ENCODE results near the gene BCAS3.
A peak's percentile ranks its signal among the peaks of the same experiment; 100 is the strongest.

Gene BCAS3

DNA sequence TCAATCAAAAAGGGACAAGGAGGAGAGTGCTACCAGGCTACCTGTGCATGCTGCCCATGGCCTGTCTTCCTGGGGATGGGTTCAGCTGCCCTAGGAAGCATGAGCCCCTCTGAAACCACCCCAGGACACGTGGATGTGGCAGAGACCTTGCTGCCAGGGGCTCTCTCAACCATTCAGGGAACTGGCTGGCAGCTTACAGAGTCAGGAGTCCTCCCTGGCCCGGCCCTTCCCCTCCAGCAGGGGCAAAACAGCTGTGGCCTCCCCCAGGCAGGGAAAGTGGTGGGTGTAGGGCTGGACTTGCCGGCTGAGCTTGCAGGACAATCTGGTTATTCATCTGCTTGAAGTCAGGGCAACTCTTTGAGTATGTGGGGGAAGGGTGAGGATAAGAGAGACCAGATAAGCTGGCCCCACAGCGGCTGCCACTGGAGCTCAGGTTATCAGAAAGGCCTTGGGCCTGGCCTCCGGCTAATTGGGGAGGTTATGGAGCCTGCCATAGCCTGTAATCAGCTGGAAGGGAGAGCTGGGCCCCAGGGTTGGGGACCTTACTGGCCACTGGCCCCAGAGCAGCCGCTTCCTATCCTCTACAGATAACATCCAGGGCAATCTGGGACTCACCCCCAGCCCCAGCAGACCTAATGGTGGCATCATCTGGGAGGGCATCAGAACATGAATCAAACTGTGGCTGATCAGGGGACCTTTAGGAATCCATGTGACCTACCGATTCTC lies 716.4 kb downstream of the BCAS3 start:
- no peak for DNase-seq

DNA sequence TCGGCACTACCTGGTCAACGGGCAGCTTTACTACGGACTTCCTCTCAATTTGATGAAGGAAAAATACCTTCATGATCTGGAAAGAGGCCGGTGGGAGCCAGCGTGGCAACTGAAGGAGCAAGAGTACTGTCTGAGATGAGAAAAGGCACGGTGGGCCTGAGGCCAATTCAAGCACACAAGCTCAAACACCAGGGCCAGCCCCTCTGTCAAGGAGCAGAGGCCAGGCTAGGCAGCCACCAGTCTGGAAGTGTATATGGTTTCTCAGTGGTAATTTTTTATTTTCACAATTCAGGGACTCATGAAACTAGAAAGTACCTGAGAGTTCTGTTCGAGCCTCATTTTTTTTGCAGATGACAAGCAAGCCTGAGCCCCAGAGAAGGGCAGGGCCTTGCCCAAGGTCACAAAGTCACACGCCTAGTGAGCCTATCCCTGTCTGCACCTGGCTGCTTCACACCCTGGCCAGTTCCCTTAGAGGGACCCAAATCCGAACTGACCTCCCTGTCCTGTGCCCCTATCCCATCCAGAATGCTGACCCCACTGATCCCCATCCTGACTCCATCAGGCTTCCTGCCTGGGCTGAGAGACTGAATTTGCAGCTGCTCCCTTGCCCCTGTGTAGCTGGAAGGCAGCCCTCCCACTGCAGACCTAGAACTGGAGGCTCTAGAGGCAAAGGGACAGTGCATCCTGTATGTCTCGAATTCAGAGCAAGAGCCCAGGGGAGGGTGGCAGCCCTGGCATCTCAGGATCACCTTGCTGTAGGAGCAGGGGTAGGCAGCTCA lies 717.2 kb downstream of the BCAS3 start:
- no peak for DNase-seq

DNA sequence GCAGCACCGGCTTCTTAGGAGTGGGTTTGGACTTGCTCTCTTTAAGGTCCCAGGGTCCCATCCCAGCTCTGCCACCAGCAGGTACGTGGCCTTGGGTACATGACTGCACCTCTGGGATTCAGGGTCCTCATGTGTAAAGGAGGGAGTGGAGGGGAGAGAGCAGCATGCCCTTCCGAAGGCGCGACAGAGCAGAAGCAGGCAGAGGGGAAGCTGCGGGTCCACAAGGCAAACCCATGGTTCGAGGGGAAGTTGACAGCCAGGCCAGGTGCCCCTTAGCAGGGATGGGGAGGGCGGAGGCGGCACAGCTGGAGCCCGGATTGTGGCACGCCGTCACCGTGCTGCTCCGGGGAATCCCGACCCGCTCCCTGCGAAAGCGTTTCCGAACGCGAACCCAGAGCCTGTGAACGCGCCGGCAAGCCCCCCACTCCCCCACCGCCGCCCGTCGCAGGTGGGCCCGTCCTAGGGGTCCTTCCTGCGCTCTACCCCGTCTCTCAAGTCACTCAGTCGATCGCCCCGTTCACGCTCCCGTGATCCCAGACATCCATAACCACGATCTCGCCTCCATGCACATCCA lies 717.8 kb downstream of the BCAS3 start:
- no peak for DNase-seq

DNA sequence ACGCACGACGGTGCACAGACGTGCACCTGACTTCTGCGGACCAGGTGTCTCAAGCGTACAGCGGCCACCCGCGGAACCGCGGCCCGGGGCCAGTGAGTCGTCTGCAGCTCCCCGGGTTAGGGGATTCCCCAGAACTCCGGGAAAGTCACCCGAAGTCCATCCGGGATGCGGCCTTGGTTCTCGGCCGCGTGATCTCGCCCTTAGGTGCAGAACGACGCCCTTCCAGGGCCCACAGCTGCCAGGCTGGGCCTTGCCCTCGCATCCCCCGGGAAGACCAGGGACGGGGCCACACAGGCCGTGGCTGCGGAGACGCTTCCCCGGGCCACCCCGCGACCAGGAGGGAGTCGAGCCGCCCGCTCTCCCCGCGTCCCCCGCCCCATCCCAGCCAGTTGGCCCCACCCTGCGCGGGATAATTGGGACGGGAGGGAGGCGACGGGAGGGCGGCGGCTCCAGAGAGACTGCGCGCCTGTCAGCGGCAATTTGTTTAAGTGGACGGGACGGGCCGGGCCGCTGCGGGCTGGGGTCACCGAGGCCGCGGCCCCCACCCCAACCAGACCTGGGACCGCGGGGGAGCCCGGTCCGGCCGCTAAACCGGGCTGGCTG lies 718.4 kb downstream of the BCAS3 start:
- no peak for DNase-seq

DNA sequence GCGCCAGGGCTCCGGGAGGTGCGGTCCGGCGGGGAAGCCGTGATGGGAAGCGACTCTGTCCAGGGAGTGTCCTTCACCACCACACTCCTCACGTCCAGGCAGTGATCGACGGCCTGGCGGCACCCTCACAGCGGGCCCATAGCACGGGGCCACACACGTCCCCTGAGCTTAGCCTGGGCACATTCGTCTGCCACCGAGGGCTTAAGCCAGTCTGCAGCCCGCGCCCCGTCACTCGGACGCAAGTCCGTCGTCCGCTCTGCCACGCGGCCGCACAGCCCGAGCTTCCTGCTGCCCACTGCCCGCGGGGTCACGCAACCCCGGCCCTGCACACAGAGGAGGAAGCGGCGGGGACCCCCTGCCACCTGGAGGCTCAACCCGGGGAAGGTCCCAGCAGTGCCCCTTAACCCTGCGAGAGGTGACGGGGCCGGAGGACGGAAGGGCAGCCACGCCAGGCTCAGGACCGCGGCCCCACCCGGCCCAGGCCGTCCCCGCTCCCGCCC lies 719.0 kb downstream of the BCAS3 start:
- no peak for DNase-seq

DNA sequence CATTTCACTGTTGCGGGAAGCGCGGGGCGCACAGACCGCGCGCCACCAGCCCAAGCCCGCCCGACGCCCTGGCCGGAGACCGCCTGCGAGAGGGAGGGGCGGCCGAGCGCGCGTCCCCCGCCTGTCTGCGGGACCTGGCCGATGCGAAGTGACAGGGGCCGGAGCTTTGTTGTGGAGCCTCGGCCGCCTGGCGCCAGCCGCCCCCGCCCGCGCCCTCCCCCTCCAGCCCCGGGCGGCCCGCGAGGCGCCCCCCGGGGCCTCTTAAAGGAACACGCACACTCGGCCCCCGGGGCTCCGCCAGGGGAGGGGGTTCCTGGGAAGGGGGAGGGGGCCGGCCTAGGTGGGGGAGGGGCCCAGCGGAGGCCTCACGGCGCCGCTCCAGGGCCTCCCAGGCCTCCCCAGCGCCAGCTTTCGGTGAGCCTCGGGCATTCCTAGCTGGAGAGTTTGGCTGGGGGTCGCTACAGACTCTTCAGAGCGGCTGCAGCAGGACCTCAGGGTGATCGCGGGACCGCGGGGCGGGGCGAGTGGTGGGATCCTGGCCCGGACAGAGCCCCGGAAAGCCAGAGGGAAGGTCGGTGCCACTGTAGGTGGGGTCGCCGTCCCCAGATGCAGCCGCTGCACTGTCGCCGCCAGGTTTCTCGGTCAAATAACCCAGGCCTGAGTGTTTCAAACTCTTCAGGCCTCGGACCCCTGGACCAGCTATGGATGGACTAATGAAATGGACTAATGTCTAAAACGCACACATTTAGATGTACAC lies 719.6 kb downstream of the BCAS3 start:
- DNase-seq: no peak

DNA sequence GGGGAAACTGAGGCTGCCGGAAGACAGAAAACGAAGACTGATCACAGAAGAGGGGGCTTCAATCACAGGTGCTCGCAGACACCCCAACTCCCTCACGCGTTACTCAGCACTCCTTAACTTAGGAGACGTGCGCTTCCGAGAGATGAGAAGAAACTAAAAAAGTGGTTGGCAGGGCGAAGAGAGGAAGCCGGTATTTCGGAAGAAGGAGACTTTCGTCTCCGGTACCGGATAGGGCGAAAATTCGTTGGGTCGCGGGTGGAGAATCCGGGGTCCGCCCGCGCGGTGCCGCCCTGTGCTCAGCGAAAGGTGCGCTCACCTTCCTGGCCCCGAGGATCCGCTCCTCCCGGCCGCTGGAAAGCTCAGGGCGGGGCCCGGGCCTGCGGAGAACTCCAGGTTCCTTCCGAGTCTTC lies 721.1 kb downstream of the BCAS3 start:
- DNase-seq: no peak

DNA sequence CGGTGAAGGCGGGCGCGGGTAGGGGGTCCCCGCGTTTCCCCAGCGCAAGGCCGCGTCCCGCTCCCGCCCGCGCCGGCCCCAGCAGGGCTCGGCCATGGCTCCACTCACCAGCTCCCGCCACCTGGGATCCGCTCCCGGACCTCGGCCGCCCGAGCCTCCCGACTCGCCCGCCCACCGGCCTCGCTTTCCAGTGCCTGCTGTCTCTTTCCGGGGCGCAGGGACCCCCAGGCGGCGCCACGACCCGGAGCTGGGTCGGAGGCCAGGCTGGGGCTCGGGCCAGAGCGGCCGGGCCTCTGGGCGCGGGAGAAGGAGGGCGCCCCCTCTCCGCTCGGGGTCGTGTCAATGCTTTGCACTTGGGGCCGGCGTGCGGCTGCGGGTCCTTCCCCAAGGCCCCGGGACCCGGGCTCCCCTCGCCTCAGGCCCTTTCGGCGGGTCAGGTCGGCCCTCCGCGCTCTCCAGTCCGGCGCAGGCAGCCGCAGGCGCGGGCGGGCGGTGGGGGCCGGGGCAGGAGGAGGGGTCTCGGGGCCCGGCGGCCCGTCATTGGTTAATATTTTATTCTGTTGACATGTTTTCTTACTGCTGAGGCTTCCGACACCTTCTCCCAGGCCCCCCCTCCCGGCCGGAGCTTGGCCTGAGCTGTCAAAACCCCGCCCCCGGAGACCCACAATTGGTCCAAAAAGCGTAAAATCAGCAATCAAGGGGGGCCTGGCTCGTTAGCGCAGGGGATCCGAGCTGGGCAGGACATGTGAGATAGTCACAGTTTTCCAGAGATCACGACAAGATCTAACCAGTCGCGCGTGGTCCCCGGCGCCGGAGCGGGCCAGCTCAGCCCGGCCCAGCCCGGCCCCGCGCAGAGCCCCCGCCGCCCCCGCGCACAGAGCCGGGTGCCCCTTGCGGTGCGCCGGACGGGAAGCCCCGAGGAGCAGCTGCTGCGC lies 721.7 kb downstream of the BCAS3 start, which contains the start of gene TBX2:
Gene TBX2, plus strand, starts transcription at position 713 of the 935 bp plus-strand sequence. CDS start 334 bp downstream, outside the sequence.
- DNase-seq: peak; percentile 16

DNA sequence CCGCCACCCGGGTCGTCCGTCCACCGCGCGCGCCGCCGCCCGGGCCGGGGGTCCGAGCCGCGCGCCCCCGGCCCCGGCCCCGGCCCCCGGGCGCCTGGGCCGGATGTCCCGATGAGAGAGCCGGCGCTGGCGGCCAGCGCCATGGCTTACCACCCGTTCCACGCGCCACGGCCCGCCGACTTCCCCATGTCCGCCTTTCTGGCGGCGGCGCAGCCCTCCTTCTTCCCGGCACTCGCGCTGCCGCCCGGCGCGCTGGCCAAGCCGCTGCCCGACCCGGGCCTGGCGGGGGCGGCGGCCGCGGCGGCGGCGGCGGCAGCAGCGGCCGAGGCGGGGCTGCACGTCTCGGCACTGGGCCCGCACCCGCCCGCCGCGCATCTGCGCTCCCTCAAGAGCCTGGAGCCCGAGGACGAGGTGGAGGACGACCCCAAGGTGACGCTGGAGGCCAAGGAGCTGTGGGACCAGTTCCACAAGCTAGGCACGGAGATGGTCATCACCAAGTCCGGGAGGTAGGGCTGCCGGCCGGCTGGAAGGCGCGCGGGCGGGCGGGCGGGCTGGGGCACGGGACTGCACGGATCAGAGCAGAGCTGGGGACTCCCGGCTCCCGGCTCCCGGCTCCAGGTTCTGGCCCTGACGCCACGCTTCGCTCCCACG lies 722.5 kb downstream of the BCAS3 start:
- no peak for DNase-seq

DNA sequence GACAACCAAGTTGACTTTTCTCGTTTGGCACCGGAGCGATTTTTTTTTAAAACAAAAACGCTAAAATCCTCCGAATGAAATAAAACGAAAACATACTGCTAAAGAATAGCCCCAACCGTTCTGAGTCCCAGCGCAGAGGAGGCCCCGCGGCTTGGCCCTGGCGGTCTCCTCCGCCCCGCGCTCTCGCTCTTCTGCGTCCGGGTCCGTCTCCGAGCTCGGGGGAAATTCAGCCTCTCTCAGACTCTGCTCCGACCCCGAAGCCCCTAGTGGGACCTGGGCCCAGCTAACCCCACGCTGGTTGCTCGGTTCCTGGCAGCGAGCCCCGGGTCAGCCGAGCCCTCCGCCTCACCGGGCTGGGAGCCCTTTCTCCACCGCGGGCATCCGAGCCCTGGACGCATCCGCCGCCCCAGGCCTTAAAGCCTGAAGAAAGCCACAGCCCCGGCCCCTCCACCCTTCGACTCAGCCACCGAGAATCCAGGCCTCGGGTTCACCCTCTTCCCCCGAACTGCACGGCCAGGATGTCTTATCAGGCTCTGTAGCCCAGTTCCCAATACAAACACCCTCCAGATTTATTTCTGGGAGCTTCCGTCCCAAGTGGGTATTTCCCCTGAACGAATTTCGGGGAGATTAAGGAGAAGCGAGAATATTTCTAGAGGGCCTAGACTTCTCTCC lies 723.2 kb downstream of the BCAS3 start:
- DNase-seq: no peak

DNA sequence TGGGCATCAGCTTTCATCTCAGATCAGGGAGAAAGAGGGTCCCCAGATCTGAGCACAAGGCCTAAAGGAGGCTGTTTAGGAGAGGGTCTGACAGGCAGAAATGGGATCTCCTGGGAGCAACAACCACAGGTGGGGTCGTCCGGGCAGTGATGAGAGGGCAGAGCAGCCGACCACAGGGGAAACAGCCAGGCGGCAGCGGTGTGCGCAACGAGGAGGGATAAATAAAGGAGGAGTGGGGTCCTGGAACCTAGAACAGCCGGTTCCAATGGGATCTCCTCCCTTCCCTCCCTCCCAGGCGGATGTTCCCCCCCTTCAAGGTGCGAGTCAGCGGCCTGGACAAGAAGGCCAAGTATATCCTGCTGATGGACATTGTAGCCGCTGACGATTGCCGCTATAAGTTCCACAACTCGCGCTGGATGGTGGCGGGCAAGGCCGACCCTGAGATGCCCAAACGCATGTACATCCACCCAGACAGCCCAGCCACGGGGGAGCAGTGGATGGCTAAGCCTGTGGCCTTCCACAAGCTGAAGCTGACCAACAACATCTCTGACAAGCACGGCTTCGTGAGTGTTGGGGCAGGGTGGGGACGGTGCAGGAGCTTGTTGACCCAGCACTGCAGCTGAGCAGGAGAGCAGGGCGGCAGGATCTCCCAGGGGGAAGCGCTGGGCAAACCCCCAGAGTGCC lies 723.9 kb downstream of the BCAS3 start:
- DNase-seq: no peak

DNA sequence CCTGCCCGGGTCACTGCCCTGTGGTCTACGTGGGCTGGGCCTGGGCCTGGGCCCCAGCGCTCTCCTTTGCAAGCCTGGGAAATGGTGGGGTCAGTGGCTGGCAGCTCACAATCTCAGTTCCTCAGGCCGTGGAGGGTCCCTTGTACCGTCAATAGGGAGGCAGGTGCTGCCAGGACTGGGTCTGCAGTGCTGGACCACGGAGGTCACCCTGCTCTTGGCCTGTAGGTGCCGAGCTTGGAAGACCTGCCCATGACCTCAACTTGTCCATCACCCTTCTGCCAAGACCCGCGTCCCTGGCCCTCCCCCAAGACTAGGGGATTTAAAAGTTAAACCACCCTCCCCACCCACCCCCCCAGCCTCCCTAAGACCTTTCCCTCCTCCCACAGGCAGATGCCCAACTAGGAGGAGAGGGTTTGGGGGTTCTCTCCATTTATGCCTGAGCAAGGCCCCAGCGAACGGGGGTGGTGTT lies 724.5 kb downstream of the BCAS3 start:
- no peak for DNase-seq

DNA sequence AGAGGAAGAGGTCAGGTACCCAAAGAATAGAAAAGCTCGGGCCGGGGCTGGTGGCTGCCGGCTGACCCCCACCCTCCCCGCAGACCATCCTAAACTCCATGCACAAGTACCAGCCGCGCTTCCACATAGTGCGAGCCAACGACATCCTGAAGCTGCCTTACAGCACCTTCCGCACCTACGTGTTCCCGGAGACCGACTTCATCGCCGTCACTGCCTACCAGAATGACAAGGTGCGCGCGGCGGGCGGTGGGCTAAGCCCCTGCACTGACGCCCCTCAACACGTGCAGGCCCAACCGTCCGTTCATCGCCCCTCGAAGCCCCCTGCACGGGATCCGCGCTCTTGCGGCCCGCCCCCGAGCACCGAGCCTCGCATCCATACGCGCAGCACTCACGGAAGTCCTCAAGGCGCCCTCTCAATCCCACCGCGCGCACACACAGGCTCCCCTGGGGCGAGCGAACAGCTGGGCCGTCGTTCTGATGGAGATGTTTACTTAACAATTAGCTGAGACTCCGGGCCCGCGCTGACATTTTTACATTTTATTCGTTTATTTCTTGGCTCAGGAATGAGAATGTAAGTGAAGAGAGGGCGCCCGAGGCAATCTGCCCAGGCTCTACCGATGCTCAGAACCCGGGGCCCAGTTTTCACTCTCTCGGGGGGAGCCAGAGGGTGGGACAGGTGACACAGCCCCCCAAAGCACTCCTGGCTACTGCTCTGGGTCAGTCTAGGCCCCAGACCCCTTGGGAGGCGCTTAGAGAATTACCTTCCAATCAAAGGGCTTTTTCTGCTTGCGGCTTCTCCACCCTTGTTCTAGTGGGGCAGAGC lies 725.5 kb downstream of the BCAS3 start:
- DNase-seq: peak; percentile 88

DNA sequence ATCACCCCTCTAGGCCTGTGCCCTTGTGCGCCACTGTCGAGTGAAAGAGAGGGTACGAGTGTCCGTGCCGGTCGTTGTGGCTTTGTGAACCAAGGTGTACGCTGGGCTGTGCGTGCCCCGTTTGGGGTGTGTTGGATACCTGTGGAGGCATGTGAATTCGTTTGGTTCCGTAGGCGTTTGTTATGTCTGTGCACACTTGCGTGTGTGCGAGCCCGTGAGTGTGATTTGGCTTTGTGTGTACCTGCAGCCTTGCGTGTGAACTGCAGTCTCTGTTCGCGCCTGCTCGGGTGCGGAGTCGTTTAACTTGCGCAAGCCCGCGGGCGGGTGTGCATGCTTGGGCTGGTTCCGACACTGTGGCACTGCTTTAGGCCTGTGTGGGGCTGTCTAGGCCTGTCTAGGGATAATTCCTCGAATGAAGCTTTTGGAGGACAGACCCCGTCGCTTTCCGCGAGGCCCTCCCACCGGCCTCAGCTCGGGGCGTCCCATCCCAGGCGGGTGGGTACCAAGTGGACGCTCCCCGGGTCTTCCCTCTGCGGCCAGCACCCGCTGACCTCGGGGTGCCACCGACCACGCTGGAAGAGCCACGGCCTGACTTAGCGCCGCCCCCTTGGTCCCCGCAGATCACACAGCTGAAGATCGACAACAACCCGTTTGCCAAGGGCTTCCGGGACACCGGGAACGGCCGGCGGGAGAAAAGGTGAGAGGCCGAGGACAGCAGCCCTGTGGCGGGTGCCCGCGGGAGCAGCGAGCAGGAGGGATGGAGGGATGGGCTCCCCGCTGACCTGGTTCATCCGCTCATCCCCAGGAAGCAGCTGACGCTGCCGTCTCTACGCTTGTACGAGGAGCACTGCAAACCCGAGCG lies 726.4 kb downstream of the BCAS3 start:
- peak; percentile 45 for DNase-seq

DNA sequence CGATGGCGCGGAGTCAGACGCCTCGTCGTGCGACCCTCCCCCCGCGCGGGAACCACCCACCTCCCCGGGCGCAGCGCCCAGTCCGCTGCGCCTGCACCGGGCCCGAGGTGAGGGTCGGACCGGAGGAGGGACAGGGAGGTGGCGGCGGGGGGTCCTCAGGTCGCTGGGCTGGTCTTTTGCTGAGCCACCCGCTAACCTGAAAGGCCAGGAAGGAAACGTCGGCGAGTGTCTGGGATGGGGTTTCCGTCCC lies 726.9 kb downstream of the BCAS3 start:
- no peak for DNase-seq

DNA sequence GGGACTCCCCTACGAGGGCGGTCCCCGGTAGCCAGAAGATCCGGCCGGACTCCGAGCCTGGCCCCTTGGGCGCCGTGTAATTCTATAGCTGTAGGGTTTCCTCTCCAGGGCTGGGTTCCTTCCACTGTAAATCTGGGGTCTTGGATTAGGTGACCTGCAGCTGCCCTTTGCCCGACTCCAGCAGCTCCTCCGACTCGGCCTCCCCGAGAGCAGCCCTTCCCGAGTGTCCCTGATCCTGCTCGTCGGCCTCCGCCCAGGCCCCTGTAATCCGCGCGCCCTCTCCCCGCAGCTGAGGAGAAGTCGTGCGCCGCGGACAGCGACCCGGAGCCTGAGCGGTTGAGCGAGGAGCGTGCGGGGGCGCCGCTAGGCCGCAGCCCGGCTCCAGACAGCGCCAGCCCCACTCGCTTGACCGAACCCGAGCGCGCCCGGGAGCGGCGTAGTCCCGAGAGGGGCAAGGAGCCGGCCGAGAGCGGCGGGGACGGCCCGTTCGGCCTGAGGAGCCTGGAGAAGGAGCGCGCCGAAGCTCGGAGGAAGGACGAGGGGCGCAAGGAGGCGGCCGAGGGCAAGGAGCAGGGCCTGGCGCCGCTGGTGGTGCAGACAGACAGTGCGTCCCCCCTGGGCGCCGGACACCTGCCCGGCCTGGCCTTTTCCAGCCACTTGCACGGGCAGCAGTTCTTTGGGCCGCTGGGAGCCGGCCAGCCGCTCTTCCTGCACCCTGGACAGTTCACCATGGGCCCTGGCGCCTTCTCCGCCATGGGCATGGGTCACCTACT lies 727.4 kb downstream of the BCAS3 start:
- DNase-seq: no peak
